Stimulated activated CD4-positive, alpha-beta T cell treated with anti-CD3 and anti-CD28 coated beads, Interleukin-15, amount 100 ng/mL, for 24 hours (primary cell): ENCODE data around the gene PPME1.

Source experiments
- DNase-seq: peaks from one replicate; pipeline ENCODE4 v3.0.0-alpha.2; 2020

Gene PPME1

GRCh38 chr11:74232311-74232950 is 61.3 kb downstream of the PPME1 start:
- no peak for DNase-seq

DNA sequence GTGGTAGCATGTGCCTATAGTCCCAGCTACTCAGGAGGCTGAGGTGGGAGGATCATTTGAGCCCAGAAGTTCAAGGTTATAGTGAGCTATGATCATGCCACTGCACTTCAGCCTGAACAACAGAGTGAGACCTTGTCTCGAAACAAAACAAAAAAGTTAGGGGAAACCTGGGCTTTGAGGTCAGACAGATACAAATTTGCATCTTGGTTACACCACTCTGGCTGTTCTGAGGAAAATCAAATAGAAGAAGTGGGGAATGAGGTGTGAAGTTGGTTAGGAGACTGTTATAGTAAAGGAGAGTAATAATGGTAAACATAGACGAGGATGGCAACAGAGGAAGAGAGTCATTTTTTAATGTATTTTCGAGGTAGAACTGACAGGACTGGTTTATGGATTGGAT is 62.6 kb downstream of the PPME1 start:
- DNase-seq, result no peak

GRCh38 chr11:74235121-74235520 is 64.0 kb downstream of the PPME1 start:
- no peak for DNase-seq

- no peak for DNase-seq
Measured at GRCh38 chr11:74237541-74237940, 66.5 kb downstream of the PPME1 start.

DNA sequence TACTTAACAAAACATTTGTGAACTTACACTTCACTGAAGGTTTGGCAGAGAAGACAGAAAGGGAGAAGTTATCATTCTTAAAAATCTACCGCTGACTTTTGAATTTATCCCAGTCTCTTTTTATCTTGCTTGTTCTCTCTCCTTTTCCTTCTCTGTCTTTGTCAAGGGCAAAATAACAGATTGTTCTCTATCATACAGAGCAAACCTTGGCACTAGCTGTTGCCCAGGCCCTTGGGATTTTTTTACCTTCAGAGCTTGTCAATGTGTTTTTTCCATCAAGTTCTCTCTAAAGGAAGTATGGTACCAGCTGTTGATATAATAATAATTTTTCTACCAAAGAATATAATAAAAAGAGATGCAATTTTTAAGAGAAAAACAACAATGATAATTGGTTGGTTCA is 67.2 kb downstream of the PPME1 start:
- no peak for DNase-seq

DNA sequence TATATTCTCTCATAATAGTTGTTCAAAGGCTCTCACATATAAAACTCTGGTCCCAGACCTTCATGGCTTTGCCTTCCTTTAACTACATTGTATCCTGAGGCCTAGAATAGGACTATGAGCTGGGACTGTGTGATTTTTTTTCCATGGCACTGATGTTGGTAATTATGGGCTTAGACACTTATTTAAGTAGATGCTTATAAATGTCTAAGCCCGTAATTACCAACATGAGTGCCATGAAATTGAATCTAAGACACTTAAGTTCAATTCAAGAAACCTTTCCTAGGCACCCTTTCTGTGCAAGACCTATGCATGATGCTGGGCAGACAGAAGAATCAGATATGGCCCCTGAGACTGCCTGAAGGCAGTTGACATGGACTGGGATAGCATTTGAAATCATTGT is 77.4 kb downstream of the PPME1 start:
- DNase-seq, result no peak

- DNase-seq, result no peak
Measured at GRCh38 chr11:74249496-74249895, 78.4 kb downstream of the PPME1 start.

DNA sequence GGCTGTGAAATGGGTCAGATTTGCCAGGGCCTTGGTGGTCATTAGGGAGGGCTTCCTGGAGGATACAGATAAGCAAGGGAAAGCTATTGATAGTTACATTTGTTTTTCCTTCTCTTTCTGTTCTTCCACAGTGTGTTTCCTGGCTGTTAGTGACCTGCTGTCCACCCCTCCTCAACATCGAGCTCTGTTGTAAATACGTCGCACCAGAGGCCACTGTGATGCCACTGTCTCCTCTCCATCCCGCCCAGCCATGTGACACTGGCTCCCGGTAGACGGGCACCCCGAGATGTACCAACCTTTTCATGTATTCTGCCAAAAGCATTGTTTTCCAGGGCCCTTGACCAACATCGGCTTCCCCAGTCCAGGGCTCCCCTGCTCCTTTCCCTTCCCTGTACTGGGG is 82.3 kb downstream of the PPME1 start:
- no peak for DNase-seq

DNA sequence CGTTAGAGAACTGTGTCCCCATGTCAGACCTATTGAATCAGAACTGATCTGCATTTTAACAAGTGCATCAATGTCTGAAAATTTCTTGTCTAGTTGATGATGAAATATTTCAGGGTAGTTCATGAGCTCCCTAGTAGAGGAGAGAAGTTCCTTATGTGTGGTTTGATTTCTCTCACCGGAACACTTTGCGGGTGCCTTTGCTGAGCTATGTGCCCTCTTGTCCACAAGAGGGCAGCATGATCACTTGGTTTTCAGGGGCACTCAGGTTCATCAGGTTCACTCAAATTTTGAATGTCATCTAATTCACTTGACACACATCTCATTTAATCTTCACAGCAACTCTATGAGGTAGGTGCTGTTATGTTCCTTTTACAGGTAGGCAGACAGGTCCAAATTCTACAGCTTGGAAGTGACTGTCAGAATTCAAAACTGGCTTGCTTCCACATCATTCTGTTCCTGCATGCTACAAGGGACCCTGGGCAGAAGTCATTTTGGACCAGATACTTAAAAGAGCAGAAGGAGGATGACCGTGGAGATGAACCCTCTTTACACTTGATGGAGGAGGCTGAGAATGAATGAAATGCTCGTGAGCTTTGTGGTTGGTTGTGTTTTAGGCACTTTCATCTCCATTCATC is 84.8 kb downstream of the PPME1 start:
- peak; percentile 51 for DNase-seq

DNA sequence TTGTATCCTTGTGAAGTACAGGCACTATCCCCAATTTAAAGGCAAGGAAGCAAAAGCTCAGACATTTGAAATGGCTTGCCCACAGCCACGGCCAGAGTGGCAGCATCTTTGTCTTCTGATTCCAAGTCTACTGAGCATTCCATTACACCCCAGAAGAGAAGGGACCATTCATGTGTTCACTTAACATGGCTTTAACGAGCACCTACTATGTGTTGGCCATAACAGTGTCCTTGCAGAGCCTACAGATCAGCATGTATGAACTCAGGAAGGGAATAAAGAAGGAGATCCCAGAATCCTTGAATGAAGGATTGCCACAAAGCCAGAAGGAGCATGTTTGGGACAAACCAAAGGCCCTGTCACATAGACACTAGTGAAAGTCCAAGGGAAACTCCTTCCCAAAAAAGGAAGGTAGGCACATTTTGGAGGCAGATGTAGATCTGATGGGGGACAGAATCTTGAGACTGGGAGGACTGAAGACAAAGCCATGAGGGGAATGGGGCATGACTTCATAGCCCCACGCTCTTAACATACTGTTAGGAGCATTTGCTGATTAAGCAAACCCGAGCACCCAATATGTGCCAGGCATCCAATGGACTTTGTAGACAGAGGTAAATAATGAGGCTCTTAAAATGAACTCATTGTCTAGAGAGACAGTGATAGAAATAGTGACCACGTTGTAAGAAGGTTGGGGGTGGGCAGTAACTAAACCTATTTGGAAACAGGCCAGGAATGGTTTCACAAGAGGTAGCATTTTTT is 85.5 kb downstream of the PPME1 start:
- DNase-seq, result no peak

DNA sequence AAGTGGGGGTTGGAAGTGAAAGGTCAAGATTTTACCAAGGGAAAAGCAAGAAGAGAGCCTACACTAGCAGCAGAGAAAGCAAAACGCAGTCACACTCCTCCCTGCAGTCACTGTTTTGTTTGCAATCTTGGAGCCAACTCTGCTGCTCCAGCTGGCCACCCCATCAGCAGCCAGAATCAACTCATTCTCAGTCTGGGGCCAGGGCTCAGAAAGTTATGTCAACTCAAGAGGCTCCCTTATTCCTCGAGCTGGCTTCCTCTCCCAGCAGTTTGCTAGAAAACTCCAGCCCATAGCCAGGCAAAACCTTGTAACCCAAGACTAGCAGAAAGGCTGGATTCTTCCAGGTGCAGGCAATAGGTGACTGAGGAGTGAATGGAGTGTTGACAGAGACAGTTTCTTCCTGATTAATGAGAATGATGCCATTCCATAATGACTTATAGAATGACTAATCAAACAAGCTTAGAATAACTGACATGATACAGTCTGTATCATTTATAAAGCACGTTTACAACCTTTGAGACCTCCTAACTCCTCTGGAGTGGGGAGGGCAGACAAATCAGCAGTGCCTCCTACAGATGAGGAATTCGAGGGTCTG is 87.0 kb downstream of the PPME1 start:
- DNase-seq, result no peak

- DNase-seq, result no peak
Measured at GRCh38 chr11:74262725-74263124, 91.6 kb downstream of the PPME1 start.

DNA sequence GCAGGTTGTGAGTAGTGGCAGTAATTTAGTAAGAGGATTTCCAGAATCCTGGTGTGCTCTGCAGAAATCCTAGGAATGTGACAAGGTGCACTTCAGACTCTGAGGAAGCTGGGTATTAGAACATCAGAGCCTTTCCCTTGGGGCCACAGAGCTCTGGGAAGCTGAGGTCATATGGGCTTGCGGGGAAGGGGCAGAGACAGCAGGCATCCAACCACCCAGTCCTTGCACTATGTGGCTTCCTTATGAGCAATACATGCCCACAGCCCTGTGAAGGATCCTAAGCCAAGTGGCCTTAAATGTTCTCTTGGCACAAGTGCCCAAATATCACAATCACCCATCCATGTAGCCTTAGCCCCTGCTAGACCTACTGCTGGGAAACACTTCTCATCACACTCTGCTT is 94.2 kb downstream of the PPME1 start:
- no peak for DNase-seq

GRCh38 chr11:74267014-74267413 is 95.9 kb downstream of the PPME1 start:
- DNase-seq, result no peak

DNA sequence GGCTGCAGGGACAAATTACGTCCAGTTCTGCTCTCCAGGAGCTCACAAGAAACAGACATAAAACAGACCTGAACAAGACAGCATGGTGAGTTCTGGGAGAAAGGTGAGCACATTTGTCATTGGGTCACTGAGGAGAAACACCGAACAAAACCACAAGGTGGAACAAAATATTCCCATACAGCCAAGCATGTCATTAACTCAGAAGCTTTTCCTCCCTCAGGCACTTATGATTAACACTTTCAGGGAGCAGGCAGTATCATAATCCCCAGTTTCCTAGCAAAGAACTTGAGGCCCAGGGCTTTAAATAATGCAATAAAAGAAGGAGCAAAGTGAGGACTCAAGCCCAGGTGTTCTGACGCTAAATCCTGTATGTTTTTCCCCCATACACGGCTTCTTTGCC is 97.4 kb downstream of the PPME1 start:
- no peak for DNase-seq

GRCh38 chr11:74269161-74269811 is 98.2 kb downstream of the PPME1 start:
- peak; percentile 31 for DNase-seq

DNA sequence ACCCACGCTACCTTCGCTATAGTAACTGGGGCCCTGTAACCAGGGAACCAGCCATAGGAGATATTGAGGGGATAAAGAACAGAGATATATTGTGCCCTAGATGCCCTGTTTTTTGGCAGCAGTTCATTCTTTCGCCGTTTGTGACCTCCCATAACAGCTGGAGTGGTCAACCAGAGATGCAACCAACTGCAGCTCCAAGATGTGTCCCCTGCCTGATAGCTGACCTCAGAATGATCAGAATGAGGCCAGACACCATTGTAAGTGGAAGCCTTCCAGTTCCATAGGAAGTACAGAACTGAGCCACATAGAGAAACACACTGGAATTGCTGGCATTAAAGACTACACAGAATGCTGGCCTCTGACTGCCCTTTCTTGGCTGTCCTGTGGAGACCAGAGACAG is 101.2 kb downstream of the PPME1 start:
- DNase-seq, result no peak

GRCh38 chr11:74276581-74276980 is 105.5 kb downstream of the PPME1 start:
- no peak for DNase-seq

DNA sequence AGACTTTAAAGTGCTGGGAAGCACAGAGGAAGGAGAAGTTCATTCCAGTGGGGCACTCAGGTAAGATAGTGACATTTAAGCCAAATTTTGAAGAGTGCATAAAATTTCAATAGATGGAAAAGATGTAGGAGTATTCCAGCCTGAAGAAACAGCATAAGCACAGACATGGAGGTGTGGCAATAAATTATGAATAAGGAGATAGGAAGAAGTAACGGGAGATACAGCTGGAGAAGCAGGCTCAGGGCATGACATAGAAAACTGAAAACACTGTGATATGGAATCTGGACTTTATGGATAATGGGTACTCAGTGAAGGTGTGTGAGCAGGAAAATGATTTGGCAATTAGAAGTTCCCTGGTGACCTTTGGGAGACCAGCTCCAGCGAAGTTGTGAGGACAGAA is 107.0 kb downstream of the PPME1 start:
- no peak for DNase-seq

GRCh38 chr11:74278721-74279161 is 107.7 kb downstream of the PPME1 start:
- DNase-seq, result no peak

DNA sequence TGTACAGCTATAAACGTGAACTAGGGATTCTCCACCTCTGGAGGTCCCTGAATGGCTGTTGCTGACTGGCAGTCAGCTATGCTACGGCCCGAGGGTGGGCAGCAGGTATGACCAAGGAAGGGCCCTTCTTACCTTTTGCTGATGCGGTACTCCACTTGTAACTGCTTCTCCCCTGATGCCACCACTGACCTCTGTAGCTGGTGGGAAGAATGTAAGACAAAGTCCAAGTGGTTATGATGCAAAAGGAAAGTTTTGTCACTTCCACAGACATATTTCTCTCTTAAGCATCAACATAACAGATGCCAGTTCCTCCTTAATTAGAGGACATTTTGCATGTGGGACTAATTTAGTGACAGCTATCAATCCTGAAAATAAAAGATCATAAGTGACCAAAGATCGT is 108.2 kb downstream of the PPME1 start:
- no peak for DNase-seq

GRCh38 chr11:74280494-74280893 is 109.4 kb downstream of the PPME1 start:
- no peak for DNase-seq

DNA sequence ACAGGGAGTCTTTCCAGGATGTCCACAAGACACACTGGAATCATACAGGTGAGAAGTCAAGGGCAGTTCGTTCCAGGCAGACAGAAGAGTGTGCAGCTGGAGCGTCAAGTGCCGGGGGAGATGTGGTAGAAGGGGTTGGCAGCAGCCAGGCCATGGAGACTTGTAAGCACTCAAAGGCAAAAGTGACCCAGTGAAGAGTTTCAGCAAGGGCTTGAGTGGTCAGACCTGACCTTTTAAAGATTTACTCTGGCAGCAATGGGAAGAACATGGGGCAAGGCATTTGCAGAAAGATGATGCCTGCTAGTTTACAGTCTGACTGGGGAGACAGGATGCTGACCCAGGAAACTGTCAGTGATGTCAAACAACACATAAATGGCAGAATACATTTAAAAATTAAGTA is 111.3 kb downstream of the PPME1 start:
- no peak for DNase-seq
